Cerebellar nuclear complex (tissue), 1 donor: Measurements from ENCODE around the gene CPTP.

Experiments
- DNase-seq, 2 experiments: peaks; one replicate each; lab custom pipeline; 2025; lab: John Stamatoyannopoulos, UW

CPTP gene

GRCh38 chr1:1324524-1325287, at the start of gene CPTP, which contains the start of gene INTS11:
Gene CPTP (plus strand): TSS chr1:1324802. CDS start chr1:1326911, 2,109 bp downstream.
Gene INTS11 (minus strand): TSS chr1:1324660. CDS start chr1:1324608, 52 bp downstream.
- DNase-seq: peak in 1 of 2 experiments; percentile 69

DNA sequence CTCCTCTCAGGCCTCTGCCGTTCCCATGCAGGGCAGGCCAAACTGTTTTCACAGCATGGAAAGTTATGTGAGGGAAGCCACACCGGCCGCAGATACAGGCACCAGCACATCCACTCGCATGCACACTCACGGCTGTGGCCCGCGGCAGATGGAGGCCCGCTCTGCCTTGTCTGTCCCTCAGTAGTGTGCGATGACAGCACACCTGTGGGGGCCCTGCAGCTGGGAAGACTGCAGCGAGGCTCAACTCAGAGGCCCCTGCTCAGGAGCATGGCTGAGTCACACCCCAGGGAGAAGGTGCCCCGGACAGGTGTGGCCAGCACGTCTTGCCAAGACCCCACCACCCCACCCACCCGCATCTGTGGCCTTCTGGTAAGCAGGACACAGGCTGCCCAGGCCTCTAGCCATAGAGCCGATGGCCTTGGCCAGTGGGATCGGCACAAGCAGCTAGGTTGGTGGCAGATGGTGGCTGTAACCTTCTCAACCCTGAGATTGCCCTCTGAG, 49.6 kb upstream of the CPTP start:
- no peak for DNase-seq

DNA sequence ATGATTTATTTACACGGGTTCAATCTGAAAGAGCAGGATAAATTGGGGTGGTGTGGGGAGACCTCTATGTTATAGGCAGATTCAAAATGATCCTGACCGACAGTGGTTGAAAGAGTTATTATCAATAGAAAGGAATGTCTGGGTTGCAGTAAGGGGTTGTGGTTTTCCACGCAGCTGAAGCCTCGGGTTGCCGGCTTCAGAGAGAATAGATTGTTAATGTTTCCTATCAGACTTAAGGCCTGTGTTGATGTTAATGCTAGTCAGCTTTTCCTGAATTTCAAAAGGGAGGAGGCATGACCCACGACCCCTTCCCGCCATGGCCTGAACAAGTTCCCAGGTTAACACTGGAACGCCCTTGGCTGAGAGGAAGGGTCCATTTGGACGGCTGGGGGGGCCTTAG, 48.8 kb upstream of the CPTP start:
- DNase-seq: no peak

DNA sequence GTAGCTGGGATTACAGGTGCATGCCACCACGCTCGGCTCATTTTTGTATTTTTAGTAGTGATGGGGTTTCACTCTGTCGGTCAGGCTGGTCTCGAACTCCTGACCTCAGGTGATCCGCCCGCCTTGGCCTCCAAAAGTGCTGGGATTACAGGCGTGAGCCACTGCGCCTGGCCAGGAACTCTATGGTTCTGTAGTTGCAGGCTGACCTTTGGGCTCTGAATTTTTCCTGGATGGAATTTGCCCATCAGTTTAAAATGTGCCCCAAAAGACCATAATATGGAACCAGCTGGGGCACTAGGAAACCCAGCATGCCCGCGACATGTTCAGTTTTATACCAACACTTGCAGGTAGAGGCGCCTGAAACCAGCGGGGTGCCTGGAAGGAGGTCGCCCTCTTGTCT, 46.0 kb upstream of the CPTP start:
- DNase-seq: no peak

DNA sequence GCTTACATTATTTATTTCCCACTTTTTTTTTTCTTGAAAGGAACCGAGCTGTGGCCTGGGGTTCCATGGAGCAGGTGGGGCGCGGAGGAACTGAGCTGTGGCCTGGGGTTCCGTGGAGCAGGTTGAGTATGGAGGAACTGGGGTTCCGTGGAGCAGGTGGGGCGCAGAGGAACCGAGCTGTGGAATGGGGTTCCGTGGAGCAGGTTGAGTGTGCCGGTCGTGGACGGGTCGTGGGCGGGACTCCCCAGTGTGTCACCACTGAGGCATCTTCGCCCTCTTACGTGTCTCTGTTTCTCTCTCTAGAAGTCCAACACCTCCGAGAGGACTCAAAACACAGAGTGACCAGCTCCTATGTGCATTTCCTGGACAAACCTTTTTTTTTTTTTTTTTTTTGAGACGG, 45.6 kb upstream of the CPTP start:
- DNase-seq: no peak

DNA sequence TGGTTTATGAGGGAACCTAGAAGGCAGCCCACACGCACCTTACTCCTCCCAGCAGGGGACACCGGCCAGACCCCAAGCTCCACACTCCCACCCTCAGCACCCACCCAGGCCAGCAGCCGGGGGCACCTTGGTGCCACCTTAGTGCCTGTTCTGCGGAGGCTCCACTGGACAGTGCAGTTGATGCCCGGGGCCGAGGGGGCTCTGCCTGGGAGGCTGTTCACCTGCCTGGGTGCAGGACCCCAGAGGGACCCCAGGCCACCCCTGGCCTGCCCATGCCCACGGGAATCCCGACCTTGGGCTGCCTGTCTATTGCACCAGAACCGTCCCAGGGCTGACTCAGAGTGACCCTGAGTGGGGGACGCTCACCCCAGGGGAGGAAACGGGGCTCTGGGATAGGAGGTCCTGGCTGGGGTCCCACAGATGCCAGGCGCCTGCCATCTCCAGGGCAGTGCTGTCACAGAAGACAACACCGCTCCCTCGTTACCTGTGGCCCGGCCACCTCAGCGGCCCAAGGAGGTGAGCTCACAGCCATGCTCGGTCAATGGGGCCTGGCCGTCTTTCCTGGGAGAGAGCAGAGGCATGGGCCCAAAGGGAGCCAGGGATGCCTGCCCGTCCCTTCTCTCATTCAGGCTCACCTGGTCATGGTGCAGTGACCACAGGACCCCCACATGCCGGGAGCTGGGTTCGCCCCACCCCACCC, 43.7 kb upstream of the CPTP start:
- DNase-seq: no peak

- DNase-seq: no peak
These were observed 42.9 kb upstream of the CPTP start for GRCh38 chr1:1281533-1282321.

DNA sequence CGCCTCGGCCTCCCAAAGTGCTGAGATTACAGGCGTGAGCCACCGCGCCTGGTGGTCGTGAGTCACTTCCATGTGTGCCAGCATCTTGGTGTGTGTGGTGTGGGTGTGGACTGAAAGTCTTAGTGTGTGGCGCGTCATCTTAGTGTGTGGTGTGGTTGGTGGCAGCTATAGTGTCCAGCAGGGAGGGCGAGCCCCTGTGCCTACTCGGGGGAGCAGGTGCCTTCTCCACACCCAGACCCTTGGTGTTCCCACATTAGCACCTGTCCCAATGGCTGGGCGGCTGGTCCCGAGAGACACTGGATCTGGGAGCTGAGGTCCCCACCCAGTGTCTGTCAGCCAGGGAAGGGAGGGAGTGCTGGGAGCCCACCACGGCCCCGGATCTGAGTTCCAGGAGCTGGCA, 41.6 kb upstream of the CPTP start:
- DNase-seq: no peak

GRCh38 chr1:1283821-1284220, 40.8 kb upstream of the CPTP start:
- DNase-seq: no peak

DNA sequence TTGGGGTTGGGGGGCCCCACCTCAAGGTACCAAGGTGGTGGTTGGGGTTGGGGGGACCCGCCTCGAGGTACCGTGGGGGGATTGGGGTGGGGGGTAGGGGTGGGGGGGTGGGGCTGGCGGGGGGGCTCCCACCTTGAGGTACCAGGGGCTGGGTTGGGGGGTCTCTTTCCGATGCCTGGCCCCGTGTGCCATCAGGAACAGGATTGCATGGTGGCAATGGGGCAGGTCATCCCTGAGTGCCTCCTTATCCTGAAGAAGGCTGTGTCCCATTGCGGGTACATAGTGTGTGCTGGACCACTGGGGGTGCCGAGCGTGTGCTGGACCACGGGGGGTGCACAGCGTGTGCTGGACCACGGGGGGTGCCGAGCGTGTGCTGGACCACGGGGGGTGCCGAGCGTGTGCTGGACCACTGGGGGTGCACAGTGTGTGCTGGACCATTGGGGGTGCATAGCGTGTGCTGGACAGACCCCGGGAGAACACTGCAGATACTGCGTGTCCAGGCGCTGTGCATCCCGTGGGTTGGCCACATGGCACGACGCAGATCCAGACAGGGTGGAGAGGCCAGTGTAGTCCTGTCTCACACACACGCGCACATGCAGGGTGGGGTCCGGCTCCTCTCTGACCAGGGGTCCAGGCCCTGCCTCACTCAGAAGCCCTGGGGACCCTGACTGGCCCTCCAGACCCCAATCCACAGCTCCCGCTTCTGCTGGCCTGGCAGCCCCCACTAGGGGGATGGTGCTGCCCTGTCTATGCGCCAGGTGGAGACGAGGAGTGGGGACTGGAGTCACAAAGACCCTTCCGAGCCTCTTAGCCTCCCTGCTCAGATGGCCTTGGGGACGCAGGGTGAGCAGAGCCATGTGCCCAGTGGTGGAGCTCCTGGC, 40.1 kb upstream of the CPTP start:
- DNase-seq: no peak

DNA sequence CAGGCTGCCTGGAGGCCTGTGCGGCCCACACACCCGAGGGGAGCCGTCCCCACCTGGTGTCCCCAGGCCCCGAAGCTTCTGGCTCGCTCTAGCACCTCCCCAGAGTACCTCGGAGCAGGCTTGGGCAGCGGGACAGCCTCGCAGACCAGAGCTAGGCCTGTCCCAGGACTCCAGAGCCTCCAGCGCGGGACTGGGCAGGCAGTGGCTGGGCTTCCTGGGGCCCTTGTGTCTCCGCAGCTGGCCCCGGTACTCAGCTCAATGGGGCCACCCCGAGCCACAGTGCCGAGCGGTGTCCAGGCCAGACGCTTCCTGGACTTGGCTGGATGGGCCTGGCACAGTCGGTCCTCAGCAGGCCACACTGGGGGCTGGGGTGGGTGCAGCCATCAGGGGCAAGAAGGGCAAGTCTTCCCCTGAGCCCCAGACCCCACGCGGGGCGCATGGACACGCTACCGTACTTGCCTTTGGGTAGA, 39.5 kb upstream of the CPTP start:
- DNase-seq: no peak

GRCh38 chr1:1285611-1286311, 38.8 kb upstream of the CPTP start:
- no peak for DNase-seq

DNA sequence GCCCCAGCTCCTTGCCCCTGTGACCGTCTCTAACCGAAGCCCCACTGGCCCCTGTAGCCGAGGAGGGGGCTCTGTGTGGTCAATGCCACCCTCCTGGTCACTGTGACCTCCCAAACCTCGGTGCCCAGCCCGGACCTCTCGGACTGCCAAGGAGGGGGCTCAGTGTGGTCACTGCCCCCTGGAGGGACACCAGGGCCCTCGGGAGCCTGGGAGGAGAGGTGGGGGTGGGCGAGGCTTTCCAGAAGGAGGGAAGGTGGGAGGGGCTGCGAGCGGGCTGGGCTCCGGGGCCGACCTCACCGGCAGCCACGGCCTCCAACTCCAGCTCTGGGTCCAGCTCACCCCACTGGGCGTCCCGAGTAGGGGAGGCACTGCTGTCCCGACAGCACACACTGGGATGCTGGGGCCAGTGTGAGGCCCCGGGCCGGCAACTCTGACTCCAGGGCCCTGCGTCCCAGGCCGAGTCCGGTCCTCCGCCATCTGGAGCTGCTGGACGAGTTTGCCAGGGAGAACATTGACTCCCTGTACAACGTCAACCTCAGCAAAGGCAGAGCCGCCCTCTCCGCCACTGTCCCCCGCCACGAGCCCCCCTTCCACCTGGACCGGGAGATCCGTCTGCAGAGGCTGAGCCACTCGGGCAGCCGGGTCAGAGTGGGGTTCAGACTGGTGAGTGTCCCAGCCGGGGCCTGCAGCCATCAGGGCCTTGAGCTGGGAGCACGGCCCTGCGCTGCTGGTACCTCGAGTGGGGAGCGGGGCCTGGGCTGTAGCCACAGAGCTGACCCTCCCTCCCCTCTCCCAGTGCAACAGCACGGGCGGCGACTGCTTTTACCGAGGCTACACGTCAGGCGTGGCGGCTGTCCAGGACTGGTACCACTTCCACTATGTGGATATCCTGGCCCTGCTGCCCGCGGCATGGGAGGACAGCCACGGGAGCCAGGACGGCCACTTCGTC, 38.0 kb upstream of the CPTP start:
- DNase-seq: no peak

DNA sequence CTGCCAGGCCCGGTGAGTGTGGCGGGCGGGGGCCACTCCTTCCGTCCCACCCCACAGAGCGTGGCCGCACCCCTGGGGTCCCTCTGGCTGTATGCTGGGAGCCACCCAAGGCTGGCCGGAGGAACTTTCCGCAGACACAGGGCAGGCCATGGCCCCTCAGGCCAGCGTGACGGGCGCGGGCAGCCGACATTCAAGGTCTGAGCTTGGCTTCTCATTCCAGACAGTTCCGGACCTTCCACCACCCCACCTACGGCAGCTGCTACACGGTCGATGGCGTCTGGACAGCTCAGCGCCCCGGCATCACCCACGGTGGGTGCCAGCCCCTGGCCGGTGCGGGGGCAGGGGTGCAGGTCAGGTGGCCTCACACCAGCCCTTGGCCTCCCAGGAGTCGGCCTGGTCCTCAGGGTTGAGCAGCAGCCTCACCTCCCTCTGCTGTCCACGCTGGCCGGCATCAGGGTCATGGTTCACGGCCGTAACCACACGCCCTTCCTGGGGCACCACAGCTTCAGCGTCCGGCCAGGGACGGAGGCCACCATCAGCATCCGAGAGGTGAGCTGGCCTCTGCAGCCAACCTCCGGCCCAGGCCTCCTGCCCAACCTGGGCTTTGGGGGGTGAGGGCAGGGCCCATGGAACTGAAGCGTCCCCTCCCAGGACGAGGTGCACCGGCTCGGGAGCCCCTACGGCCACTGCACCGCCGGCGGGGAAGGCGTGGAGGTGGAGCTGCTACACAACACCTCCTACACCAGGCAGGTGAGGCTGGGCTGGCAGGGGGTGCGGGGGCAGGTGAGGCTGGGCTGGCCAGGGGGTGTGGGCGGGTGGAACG, 37.1 kb upstream of the CPTP start:
- DNase-seq: no peak

DNA sequence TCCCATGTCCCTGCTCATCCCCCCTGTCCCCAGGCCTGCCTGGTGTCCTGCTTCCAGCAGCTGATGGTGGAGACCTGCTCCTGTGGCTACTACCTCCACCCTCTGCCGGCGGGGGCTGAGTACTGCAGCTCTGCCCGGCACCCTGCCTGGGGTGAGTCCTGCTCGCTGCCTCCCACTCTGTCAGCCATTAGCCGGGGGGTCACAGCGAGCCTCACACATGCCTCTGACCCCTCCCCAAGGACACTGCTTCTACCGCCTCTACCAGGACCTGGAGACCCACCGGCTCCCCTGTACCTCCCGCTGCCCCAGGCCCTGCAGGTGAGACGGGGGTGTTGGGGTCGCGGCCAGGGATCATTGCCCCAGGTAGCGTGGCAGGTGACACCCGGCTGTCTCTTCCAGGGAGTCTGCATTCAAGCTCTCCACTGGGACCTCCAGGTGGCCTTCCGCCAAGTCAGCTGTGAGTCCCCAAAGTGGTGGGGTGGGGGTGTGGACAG, 34.3 kb upstream of the CPTP start:
- DNase-seq: no peak

GRCh38 chr1:1291023-1291528, 33.5 kb upstream of the CPTP start:
- no peak for DNase-seq

DNA sequence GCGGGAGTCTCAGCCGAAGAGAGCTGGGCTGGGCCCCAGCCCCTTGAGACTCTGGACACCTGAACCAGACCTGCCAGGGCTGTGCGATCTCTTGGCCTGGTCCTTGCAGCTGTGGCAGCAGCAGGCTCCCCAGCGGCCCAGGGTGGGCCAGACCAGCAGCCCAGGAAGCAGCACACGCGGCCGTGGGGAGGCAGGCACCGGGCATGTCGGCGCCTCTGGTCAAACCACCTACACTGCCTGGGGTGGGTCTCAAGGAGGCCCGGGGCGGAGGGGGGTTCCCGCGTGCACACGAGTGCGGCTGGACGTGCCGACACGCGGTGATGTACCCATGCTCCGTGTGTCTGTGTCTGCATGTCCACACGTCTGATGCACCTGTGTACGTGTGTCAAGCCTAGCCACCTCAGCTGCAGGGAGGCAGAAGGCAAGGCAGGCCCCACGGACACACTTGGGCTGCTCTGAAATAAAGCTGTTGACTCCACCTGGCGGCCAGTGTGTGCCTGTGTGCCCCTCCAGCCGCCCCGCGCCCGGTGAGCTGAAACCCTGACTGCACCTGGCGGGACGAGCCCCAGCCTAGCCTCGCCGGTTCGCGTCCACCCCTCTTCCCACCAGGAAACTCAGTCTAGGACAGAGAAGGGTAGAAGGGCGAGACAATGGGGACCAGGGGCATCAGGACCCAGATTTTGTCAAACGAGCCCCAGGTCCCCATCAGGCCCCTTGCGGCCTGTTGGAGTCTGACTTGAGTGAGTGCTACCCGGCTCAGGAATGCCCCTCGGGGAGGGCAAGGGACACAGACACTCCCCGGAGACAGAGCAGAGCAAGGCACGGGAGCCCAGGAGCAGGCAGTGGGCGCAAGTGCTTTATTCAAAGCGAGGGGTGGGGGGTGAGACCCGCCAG, 32.8 kb upstream of the CPTP start:
- DNase-seq: peak in 1 of 2 experiments; percentile 67
